H1 (cell line): ENCODE data around the gene XAB2. TPM values are rescaled to one million over a fixed set of nuclear protein-coding genes. Genes with fewer than 3 reads are reported as not detected.

Experiments used
- JUN ChIP-seq: IDR thresholded peaks from 2 replicates; pipeline ENCODE4 v1.6.1; 2011; ENCODE audit warnings: low read depth, mild to moderate bottlenecking, improper control_type of control experiment, low read length
- KDM5A ChIP-seq: fragments of 200-600 bp; IDR thresholded peaks from 2 replicates; pipeline ENCODE4 v1.7.1; 2012; ENCODE audit warnings: mild to moderate bottlenecking, low read length, inconsistent platforms, mixed read lengths
- MAFK ChIP-seq: IDR thresholded peaks from 2 replicates; pipeline ENCODE4 v1.6.1; 2012; ENCODE audit warnings: low read depth, mild to moderate bottlenecking, improper control_type of control experiment, low read length
- RXRA ChIP-seq: IDR thresholded peaks from 2 replicates; pipeline ENCODE4 v1.6.1; 2011; ENCODE audit warnings: low read depth, mild to moderate bottlenecking, low read length, moderate library complexity; ENCODE audit not compliant: insufficient read depth
- SIN3A ChIP-seq, 2 experiments: IDR thresholded peaks in 1 of 2; conservative IDR thresholded peaks in 1 of 2; 2 replicates each; pipeline ENCODE4 v1.6.1; 2011 to 2012; ENCODE audit warnings: low read length in 2 of 2, improper control_type of control experiment in 1 of 2, low read depth in 1 of 2, mild to moderate bottlenecking in 1 of 2
- polyA plus RNA-seq, 7 experiments: library from polyadenylated mRNA; depleted of rRNA in 3 of 7; stranded (reverse) in 5 of 7; unstranded in 2 of 7; fragments of >200 nt in 5 of 7; fragments of 200-250 nt in 2 of 7; gene quantifications; 1 replicate in 5 of 7; 2 replicates in 1 of 7; 4 replicates in 1 of 7; pipeline versions ENCODE4 v1.2.1 to v1.2.3, GENCODE V29; 2011 to 2013; ENCODE audit warnings: missing spikeins in 2 of 7, mixed read lengths in 2 of 7
- total RNA-seq: library from RNA; stranded (reverse); fragmentation: NEBNext Ultra II Directional; extraction: Animal tissue kit (Norgen Biotek cat#: 25700); gene quantifications from 2 replicates; pipeline ENCODE4 v1.2.1, GENCODE V29; 2021

XAB2 gene
- total and polyA plus RNA-seq, 2 of the 8 experiments (the other 6 are each of a cell fraction or from before 2014, with no cell fraction given), result 48.2 to 49.4 TPM

DNA sequence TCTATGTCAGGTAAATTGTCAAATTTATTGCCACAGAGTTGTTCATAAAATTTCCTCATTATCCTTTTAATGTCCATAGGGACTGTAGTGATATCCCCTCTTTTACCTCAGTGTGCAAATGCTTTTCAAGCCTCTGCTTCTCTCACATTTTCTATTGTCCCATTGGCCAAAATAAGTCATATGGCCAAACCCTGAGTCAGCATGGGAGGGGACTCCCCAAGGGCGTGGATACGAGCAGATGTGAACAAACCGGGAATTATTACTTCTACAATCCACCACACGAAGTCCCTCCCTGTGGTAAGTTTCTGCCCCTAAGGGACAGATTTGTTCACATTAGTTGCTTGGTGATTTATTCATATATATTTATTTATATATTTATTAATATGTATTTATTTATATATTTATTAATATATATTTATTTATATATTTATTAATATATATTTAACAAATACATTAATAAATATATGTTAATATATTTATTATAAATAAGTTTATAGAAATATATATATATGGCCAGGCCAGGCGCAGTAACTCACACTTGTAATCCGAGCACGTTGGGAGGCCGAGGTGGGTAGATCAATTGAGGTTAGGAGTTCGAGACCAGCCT lies 53.8 kb downstream of the XAB2 start (continued):
- no peak for TF ChIP-seq SIN3A (conservative IDR thresholded peaks at IDR 0.05 in 1 of 2, IDR thresholded peaks at IDR 0.05 in 1 of 2; ENCODE audit: low read depth in 1 of 2, low read length in 2 of 2)
- no peak for TF ChIP-seq KDM5A
- TF ChIP-seq RXRA, result no peak
- no peak for TF ChIP-seq JUN
- no peak for TF ChIP-seq MAFK
- TF ChIP-seq, all 59 proteins: peak for 0
